ENCODE measurements around the gene SPIRE1.
A peak's percentile ranks its signal among the peaks of the same experiment; 100 is the strongest.
"Not testable (repeated sequence)": the region's sequence is repeated elsewhere in the genome, so short reads cannot be mapped to it uniquely, and the experiment has no call there.

Gene SPIRE1

GRCh38 chr18:12543697-12544096, 114.2 kb downstream of the SPIRE1 start:
- H3K27ac ChIP-seq: no peak overlapping the region
- TF ChIP-seq CTCF (conservative IDR thresholded peaks at IDR 0.05): no peak

DNA sequence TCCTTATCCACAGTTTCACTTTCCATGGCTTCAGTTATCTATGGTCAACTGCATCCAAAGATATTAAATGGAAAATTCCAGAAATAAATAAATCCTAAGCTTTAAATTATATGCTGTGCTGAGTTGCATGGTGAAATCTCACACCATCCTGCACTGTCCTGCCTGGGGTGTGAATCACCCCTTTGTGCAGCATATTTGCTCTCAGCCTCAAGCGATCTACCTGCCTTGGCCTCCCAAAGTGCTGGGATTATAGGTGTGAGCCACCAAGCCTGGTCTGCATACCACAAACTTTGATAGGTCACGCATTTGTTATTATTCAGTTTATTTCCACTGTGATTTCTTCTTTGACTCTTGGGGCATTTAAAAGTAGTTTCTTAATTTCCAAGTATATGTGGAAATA, 117.2 kb downstream of the SPIRE1 start:
- no peak for TF ChIP-seq CTCF (conservative IDR thresholded peaks at IDR 0.05)
- H3K27ac ChIP-seq: no peak overlapping the region

- not testable (repeated sequence) for H3K27ac ChIP-seq
These were observed 118.7 kb downstream of the SPIRE1 start for GRCh38 chr18:12539158-12539557.

GRCh38 chr18:12534820-12535219, 123.1 kb downstream of the SPIRE1 start:
- TF ChIP-seq CTCF (conservative IDR thresholded peaks at IDR 0.05): no peak
- no peak overlapping the region for H3K27ac ChIP-seq

DNA sequence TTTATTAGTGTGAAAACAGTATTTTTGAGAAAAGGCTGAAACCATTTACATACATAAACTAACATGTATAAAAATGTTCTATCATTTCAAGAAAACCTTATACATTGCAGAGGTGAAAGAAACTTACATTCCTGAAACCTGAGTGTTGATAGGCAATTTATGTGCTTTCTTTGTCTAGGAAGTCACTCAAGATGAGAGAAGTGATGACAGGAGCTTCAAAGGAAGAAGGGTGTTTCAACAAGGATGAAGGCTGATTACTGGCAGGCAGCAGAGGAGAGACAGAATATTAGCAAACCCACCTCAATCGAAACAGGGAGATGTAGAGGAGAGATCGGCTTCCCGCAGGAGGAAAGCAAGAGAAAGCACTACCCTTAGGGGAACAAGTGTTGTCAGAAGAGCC, 125.2 kb downstream of the SPIRE1 start:
- no peak for TF ChIP-seq CTCF (conservative IDR thresholded peaks at IDR 0.05)
- H3K27ac ChIP-seq: no peak overlapping the region

- TF ChIP-seq CTCF (conservative IDR thresholded peaks at IDR 0.05): 0 out of 2 replicates have a peak, but pooled peaks have one; percentile 18
- H3K27ac ChIP-seq: peak overlapping the region; percentile 11; the same call in 1 of the 2 replicates
These were observed 126.2 kb downstream of the SPIRE1 start for GRCh38 chr18:12531749-12532148.

- no peak overlapping the region for H3K27ac ChIP-seq
- no peak for TF ChIP-seq CTCF (conservative IDR thresholded peaks at IDR 0.05)
These were observed 137.4 kb downstream of the SPIRE1 start for GRCh38 chr18:12520442-12520992.

DNA sequence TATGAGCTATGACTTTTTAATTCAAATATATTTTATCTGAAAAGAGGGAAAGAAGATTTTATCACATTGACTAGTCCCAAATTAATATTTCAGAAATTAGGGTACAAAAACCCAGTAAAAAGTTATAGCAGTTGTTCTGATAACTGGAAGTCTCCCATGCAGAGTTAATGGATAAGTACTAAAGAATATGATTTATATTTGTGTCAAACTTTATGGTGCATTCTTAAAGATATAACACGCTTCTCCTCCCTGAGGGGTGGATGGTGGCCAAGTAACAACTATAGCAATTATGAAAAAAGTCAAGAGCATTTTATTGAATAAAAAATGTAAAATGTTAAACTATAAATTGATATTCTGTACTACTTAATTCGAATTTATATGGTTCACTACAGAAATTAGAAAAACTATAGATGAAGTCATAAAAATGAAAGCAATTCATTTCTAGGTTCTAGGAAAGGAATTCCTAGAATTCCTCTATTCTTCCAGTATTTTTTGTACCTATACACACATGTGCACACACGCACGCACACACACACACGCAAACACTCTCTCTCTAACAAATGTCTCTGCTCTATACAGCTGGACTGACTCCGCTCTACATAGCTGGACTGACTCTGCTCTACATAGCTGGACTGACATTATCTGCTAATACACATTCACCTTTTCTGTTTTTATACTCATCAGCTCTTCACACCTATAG, 138.9 kb downstream of the SPIRE1 start:
- TF ChIP-seq CTCF (conservative IDR thresholded peaks at IDR 0.05): no peak
- H3K27ac ChIP-seq: no peak overlapping the region

Measured in VCaP (cell line).